GM23338 (cell line): Measurements from ENCODE around the gene MPPED2. TPM values are rescaled to one million over a fixed set of nuclear protein-coding genes. Genes with fewer than 3 reads are reported as not detected.

Experiments used
- ATAC-seq: fragments of 200-7000 bp; cut with Tn5 transposase; 3 replicates; pipeline ENCODE4 v1.9.1; 2020
- DNase-seq: peaks from one replicate; pipeline ENCODE4 v3.0.0-alpha.2; 2015; ENCODE audit warnings: low spot score
- H2AFZ ChIP-seq: fragments of 200-600 bp; sonication (generic); 2 replicates; pipeline ENCODE4 v1.8.0; 2016; ENCODE audit warnings: antibody characterized with exemption, mild to moderate bottlenecking, moderate library complexity
- H3F3A ChIP-seq: fragments of 200-600 bp; sonication (generic); replicated peaks from 2 replicates; pipeline ENCODE4 v1.8.0; 2017; ENCODE audit warnings: antibody characterized with exemption, mixed run types, low read depth
- H3K27ac ChIP-seq: fragments of 200-600 bp; sonication (generic); 2 replicates; pipeline ENCODE4 v1.6.1; 2016; ENCODE audit warnings: low read depth
- H3K27me3 ChIP-seq: fragments of 200-600 bp; sonication (generic); 2 replicates; pipeline ENCODE4 v1.8.0; 2016; ENCODE audit warnings: mild to moderate bottlenecking, mixed run types, moderate library complexity; ENCODE audit not compliant: insufficient read depth
- H3K36me3 ChIP-seq: fragments of 200-600 bp; sonication (generic); 2 replicates; pipeline ENCODE4 v1.8.0; 2016; ENCODE audit warnings: mild to moderate bottlenecking; ENCODE audit not compliant: insufficient read depth
- H3K4me1 ChIP-seq: fragments of 200-600 bp; sonication (generic); 2 replicates; pipeline ENCODE4 v1.8.0; 2016; ENCODE audit warnings: mild to moderate bottlenecking, moderate library complexity; ENCODE audit not compliant: insufficient read depth
- H3K4me2 ChIP-seq: fragments of 200-600 bp; sonication (generic); 2 replicates; pipeline ENCODE4 v1.7.1; 2017; ENCODE audit warnings: mixed run types
- H3K4me3 ChIP-seq: fragments of 200-600 bp; sonication (generic); 2 replicates; pipeline ENCODE4 v1.6.1; 2016; ENCODE audit warnings: mixed run types
- H3K79me2 ChIP-seq: fragments of 200-600 bp; sonication (generic); replicated peaks from 2 replicates; pipeline ENCODE4 v1.8.0; 2017; ENCODE audit warnings: mild to moderate bottlenecking; ENCODE audit not compliant: insufficient read depth
- H3K9me2 ChIP-seq: fragments of 200-600 bp; sonication (generic); 2 replicates; pipeline ENCODE4 v1.8.0; 2017; ENCODE audit not compliant: insufficient read depth
- H4K20me1 ChIP-seq: fragments of 200-600 bp; sonication (generic); replicated peaks from 2 replicates; pipeline ENCODE4 v1.8.0; 2017; ENCODE audit warnings: mild to moderate bottlenecking; ENCODE audit not compliant: insufficient read depth
- H3K27ac Mint-ChIP-seq: 2 replicates; pipeline ENCODE4 v1.8.0; 2020; ENCODE audit warnings: inconsistent platforms, mild to moderate bottlenecking, moderate library complexity, mixed read lengths
- H3K27me3 Mint-ChIP-seq: 3 replicates; pipeline ENCODE4 v1.8.0; 2022; ENCODE audit warnings: low read depth, mild to moderate bottlenecking, moderate library complexity, mixed read lengths, inconsistent platforms; ENCODE audit not compliant: insufficient read depth, poor library complexity
- H3K36me3 Mint-ChIP-seq: 3 replicates; pipeline ENCODE4 v1.8.0; 2021; ENCODE audit warnings: low read depth, mild to moderate bottlenecking, inconsistent platforms, moderate library complexity, mixed read lengths
- H3K4me1 Mint-ChIP-seq: 3 replicates; pipeline ENCODE4 v1.8.0; 2020; ENCODE audit warnings: mild to moderate bottlenecking, inconsistent platforms, mixed read lengths
- H3K4me3 Mint-ChIP-seq: 3 replicates; pipeline ENCODE4 v1.8.0; 2021; ENCODE audit warnings: moderate library complexity, mild to moderate bottlenecking, inconsistent platforms, mixed read lengths
- H3K9me3 Mint-ChIP-seq: 3 replicates; pipeline ENCODE4 v1.8.0; 2020; ENCODE audit warnings: moderate library complexity, mild to moderate bottlenecking, inconsistent platforms, mixed read lengths
- CREB1 ChIP-seq: fragments of 250-450 bp; sonication (Bioruptor Pico); IDR thresholded peaks from 2 replicates; pipeline ENCODE4 v1.5.0; 2020; ENCODE audit warnings: low read depth, mild to moderate bottlenecking, moderate library complexity
- CTCF ChIP-seq, 2 experiments: fragments of 200-600 bp in 1 of 2; sonication (generic) in 1 of 2; conservative IDR thresholded peaks; 2 replicates each; pipeline versions ENCODE4 v1.5.1 to v1.6.1; 2016 to 2017; ENCODE audit warnings: antibody characterized with exemption in 2 of 2, low read depth in 2 of 2, mild to moderate bottlenecking in 2 of 2, moderate library complexity in 1 of 2
- EZH2 ChIP-seq: fragments of 200-600 bp; sonication (generic); IDR thresholded peaks from one replicate; pipeline ENCODE4 v1.8.0; 2017; ENCODE audit warnings: antibody characterized with exemption, mild to moderate bottlenecking, low read depth; ENCODE audit not compliant: unreplicated experiment
- EZH2phosphoT487 ChIP-seq: fragments of 200-600 bp; sonication (generic); IDR thresholded peaks from one replicate; pipeline ENCODE4 v1.8.1; 2018; ENCODE audit warnings: antibody characterized with exemption; ENCODE audit not compliant: unreplicated experiment
- JUNB ChIP-seq: IDR thresholded peaks from one replicate; pipeline ENCODE4 v1.6.1; 2016; ENCODE audit warnings: antibody characterized with exemption; ENCODE audit not compliant: unreplicated experiment
- NANOG ChIP-seq: IDR thresholded peaks from 2 replicates; pipeline ENCODE4 v1.6.1; 2016; ENCODE audit warnings: antibody characterized with exemption, borderline replicate concordance
- POLR2AphosphoS5 ChIP-seq: IDR thresholded peaks from 2 replicates; pipeline ENCODE4 v1.6.1; 2016; ENCODE audit warnings: antibody characterized with exemption, low read depth
- REST ChIP-seq: IDR thresholded peaks from one replicate; pipeline ENCODE4 v1.6.1; 2018; ENCODE audit warnings: antibody characterized with exemption; ENCODE audit not compliant: unreplicated experiment
- STAT1 ChIP-seq: IDR thresholded peaks from one replicate; pipeline ENCODE4 v1.6.1; 2016; ENCODE audit warnings: antibody characterized with exemption; ENCODE audit not compliant: unreplicated experiment
- ZNF114 ChIP-seq: fragments of 250-450 bp; sonication (Bioruptor Pico); IDR thresholded peaks from 2 replicates; pipeline ENCODE4 v1.5.0; 2020; ENCODE audit warnings: mild to moderate bottlenecking, moderate library complexity
- ZNF331 ChIP-seq: fragments of 250-450 bp; sonication (Bioruptor Pico); IDR thresholded peaks from 2 replicates; pipeline ENCODE4 v1.5.0; 2020; ENCODE audit warnings: low read depth, mild to moderate bottlenecking, moderate library complexity
- polyA plus RNA-seq: library from polyadenylated mRNA; unstranded; fragments of >200 nt; fragmentation: Nextera tagmentation; extraction: Ambion mirVana; gene quantifications from 2 replicates; pipeline ENCODE4 v1.2.1, GENCODE V29; 2016
- total RNA-seq: library from RNA; depleted of rRNA; stranded (reverse); fragments of >200 nt; shearing (Covaris generic); gene quantifications from 2 replicates; pipeline ENCODE4 v1.2.3, GENCODE V29; 2014
- TF ChIP-seq, protein P1 (sequence below): fragments of 250-450 bp; sonication (Bioruptor Pico); IDR thresholded peaks from 2 replicates; pipeline ENCODE4 v1.5.0; 2020; ENCODE audit warnings: mild to moderate bottlenecking, moderate library complexity
- TF ChIP-seq, protein P2 (sequence below): IDR thresholded peaks from 2 replicates; pipeline ENCODE4 v1.6.1; 2016; ENCODE audit warnings: antibody characterized with exemption

Gene MPPED2
- total and polyA plus RNA-seq, 2 experiments from 2014 or later: 4.4 to 6.8 TPM

GRCh38 chr11:30457087-30457486, 129.1 kb downstream of the MPPED2 start:
- Histone ChIP-seq H3K4me2 (no peak overlapping the region), H3K9me2 (no peaks in the 10 kb centered on the region; the same call in 1 of the 2 replicates), H3F3A (peaks cover 11% of the 10 kb centered on the region), H2AFZ (no peak overlapping the region), H4K20me1 (no peaks in the 10 kb centered on the region), H3K79me2 (no peaks in the 10 kb centered on the region), H3K4me3 (no peak overlapping the region), H3K27me3 (no peaks in the 10 kb centered on the region), H3K27ac (no peak overlapping the region), H3K36me3 (no peaks in the 10 kb centered on the region), H3K4me1 (peaks cover 62% of the 10 kb centered on the region)
- ATAC-seq: no peak
- Mint-ChIP-seq H3K36me3 (no peaks in the 10 kb centered on the region), H3K4me3 (no peak overlapping the region), H3K4me1 (peaks cover 58% of the 10 kb centered on the region), H3K27me3 (peaks cover 1% of the 10 kb centered on the region), H3K27ac (no peak overlapping the region), H3K9me3 (no peaks in the 10 kb centered on the region)
- no peak for DNase-seq
- TF ChIP-seq, protein P1, sequence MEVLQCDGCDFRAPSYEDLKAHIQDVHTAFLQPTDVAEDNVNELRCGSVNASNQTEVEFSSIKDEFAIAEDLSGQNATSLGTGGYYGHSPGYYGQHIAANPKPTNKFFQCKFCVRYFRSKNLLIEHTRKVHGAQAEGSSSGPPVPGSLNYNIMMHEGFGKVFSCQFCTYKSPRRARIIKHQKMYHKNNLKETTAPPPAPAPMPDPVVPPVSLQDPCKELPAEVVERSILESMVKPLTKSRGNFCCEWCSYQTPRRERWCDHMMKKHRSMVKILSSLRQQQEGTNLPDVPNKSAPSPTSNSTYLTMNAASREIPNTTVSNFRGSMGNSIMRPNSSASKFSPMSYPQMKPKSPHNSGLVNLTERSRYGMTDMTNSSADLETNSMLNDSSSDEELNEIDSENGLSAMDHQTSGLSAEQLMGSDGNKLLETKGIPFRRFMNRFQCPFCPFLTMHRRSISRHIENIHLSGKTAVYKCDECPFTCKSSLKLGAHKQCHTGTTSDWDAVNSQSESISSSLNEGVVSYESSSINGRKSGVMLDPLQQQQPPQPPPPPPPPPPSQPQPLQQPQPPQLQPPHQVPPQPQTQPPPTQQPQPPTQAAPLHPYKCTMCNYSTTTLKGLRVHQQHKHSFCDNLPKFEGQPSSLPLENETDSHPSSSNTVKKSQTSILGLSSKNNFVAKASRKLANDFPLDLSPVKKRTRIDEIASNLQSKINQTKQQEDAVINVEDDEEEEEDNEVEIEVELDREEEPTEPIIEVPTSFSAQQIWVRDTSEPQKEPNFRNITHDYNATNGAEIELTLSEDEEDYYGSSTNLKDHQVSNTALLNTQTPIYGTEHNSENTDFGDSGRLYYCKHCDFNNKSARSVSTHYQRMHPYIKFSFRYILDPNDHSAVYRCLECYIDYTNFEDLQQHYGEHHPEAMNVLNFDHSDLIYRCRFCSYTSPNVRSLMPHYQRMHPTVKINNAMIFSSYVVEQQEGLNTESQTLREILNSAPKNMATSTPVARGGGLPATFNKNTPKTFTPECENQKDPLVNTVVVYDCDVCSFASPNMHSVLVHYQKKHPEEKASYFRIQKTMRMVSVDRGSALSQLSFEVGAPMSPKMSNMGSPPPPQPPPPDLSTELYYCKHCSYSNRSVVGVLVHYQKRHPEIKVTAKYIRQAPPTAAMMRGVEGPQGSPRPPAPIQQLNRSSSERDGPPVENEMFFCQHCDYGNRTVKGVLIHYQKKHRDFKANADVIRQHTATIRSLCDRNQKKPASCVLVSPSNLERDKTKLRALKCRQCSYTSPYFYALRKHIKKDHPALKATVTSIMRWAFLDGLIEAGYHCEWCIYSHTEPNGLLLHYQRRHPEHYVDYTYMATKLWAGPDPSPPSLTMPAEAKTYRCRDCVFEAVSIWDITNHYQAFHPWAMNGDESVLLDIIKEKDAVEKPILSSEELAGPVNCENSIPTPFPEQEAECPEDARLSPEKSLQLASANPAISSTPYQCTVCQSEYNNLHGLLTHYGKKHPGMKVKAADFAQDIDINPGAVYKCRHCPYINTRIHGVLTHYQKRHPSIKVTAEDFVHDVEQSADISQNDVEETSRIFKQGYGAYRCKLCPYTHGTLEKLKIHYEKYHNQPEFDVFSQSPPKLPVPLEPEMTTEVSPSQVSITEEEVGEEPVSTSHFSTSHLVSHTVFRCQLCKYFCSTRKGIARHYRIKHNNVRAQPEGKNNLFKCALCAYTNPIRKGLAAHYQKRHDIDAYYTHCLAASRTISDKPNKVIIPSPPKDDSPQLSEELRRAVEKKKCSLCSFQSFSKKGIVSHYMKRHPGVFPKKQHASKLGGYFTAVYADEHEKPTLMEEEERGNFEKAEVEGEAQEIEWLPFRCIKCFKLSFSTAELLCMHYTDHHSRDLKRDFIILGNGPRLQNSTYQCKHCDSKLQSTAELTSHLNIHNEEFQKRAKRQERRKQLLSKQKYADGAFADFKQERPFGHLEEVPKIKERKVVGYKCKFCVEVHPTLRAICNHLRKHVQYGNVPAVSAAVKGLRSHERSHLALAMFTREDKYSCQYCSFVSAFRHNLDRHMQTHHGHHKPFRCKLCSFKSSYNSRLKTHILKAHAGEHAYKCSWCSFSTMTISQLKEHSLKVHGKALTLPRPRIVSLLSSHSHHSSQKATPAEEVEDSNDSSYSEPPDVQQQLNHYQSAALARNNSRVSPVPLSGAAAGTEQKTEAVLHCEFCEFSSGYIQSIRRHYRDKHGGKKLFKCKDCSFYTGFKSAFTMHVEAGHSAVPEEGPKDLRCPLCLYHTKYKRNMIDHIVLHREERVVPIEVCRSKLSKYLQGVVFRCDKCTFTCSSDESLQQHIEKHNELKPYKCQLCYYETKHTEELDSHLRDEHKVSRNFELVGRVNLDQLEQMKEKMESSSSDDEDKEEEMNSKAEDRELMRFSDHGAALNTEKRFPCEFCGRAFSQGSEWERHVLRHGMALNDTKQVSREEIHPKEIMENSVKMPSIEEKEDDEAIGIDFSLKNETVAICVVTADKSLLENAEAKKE (CRISPR knock-in tag): no peak
- no peak for TF ChIP-seq ZNF114 (CRISPR knock-in tag)
- TF ChIP-seq, protein P2, sequence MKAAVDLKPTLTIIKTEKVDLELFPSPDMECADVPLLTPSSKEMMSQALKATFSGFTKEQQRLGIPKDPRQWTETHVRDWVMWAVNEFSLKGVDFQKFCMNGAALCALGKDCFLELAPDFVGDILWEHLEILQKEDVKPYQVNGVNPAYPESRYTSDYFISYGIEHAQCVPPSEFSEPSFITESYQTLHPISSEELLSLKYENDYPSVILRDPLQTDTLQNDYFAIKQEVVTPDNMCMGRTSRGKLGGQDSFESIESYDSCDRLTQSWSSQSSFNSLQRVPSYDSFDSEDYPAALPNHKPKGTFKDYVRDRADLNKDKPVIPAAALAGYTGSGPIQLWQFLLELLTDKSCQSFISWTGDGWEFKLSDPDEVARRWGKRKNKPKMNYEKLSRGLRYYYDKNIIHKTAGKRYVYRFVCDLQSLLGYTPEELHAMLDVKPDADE: no peak
- no peak for TF ChIP-seq CTCF (conservative IDR thresholded peaks at IDR 0.05; ENCODE audit: low read depth in 2 of 2)
- TF ChIP-seq EZH2: no peak
- TF ChIP-seq CREB1: no peak
- TF ChIP-seq REST: no peak
- TF ChIP-seq POLR2AphosphoS5: no peak
- no peak for TF ChIP-seq STAT1
- TF ChIP-seq JUNB: no peak
- TF ChIP-seq ZNF331 (CRISPR knock-in tag): no peak
- TF ChIP-seq NANOG: no peak
- TF ChIP-seq EZH2phosphoT487: no peak
